ENCODE measurements around the gene DOCK2. TPM values are rescaled to one million over a fixed set of nuclear protein-coding genes. Genes with fewer than 3 reads are reported as not detected.
"Not testable (repeated sequence)": the region's sequence is repeated elsewhere in the genome, so short reads cannot be mapped to it uniquely, and the experiment has no call there.

The DOCK2 gene
- total RNA-seq, 1 experiment from 2014 or later, result 3.5 TPM

GRCh38 chr5:169796731-169797130, 159.7 kb downstream of the DOCK2 start:
- H3K27ac ChIP-seq, result no peak overlapping the region
- H3K4me3 ChIP-seq, result no peak overlapping the region
- H3K9me3 ChIP-seq (replicated peaks), result no peaks in the 10 kb centered on the region
- DNase-seq (ENCODE audit: low read depth in 1 of 2, low spot score in 2 of 2), result no peak
- no peaks in the 10 kb centered on the region for H3K27me3 ChIP-seq (replicated peaks)
- H3K36me3 ChIP-seq, result no peaks in the 10 kb centered on the region
- H3K4me1 ChIP-seq (replicated peaks), result peaks cover 5% of the 10 kb centered on the region; the same call in 1 of the 2 replicates

- Histone ChIP-seq H3K4me1 (replicated peaks) (peaks cover 5% of the 10 kb centered on the region; the same call in 1 of the 2 replicates), H3K4me3 (no peak overlapping the region), H3K9me3 (replicated peaks) (no peaks in the 10 kb centered on the region), H3K27me3 (replicated peaks) (no peaks in the 10 kb centered on the region), H3K27ac (no peak overlapping the region), H3K36me3 (no peaks in the 10 kb centered on the region)
- no peak for DNase-seq (ENCODE audit: low read depth in 1 of 2, low spot score in 2 of 2)
Observed at GRCh38 chr5:169797577-169797976, 160.5 kb downstream of the DOCK2 start.

- no peak for DNase-seq (ENCODE audit: low read depth in 1 of 2, low spot score in 2 of 2)
- no peaks in the 10 kb centered on the region for H3K9me3 ChIP-seq (replicated peaks)
- H3K27ac ChIP-seq, result no peak overlapping the region
- H3K36me3 ChIP-seq, result no peaks in the 10 kb centered on the region
- no peaks in the 10 kb centered on the region for H3K27me3 ChIP-seq (replicated peaks)
- H3K4me3 ChIP-seq, result no peak overlapping the region
- peaks cover 5% of the 10 kb centered on the region; the same call in 1 of the 2 replicates for H3K4me1 ChIP-seq (replicated peaks)
Observed at GRCh38 chr5:169798438-169798837, 161.4 kb downstream of the DOCK2 start.

GRCh38 chr5:169798906-169799660, 162.0 kb downstream of the DOCK2 start:
- Histone ChIP-seq H3K36me3 (no peaks in the 10 kb centered on the region), H3K9me3 (replicated peaks) (no peaks in the 10 kb centered on the region)
- no peak for DNase-seq (ENCODE audit: low read depth in 1 of 2, low spot score in 2 of 2)

GRCh38 chr5:169801324-169801777, 164.3 kb downstream of the DOCK2 start:
- Histone ChIP-seq H3K9me3 (replicated peaks) (no peaks in the 10 kb centered on the region), H3K4me3 (no peak overlapping the region), H3K27ac (no peak overlapping the region), H3K27me3 (replicated peaks) (no peaks in the 10 kb centered on the region), H3K36me3 (no peaks in the 10 kb centered on the region), H3K4me1 (replicated peaks) (peaks cover 5% of the 10 kb centered on the region; the same call in 1 of the 2 replicates)
- no peak for DNase-seq (ENCODE audit: low read depth in 1 of 2, low spot score in 2 of 2)

More at GRCh38 chr5:169798906-169799660, 162.0 kb downstream of the DOCK2 start:
- no peak overlapping the region for H3K4me3 ChIP-seq
- peaks cover 5% of the 10 kb centered on the region; the same call in 1 of the 2 replicates for H3K4me1 ChIP-seq (replicated peaks)
- no peaks in the 10 kb centered on the region for H3K27me3 ChIP-seq (replicated peaks)
- H3K27ac ChIP-seq, result no peak overlapping the region

- H3K4me3 ChIP-seq, result no peak overlapping the region
- no peaks in the 10 kb centered on the region for H3K36me3 ChIP-seq
- no peaks in the 10 kb centered on the region for H3K27me3 ChIP-seq (replicated peaks)
- H3K9me3 ChIP-seq (replicated peaks), result no peaks in the 10 kb centered on the region
- H3K27ac ChIP-seq, result no peak overlapping the region
- peaks cover 5% of the 10 kb centered on the region; the same call in 1 of the 2 replicates for H3K4me1 ChIP-seq (replicated peaks)
- no peak for DNase-seq (ENCODE audit: low read depth in 1 of 2, low spot score in 2 of 2)
Observed at GRCh38 chr5:169801781-169802180, 164.7 kb downstream of the DOCK2 start.

- Histone ChIP-seq H3K4me1 (replicated peaks) (peaks cover 5% of the 10 kb centered on the region; the same call in 1 of the 2 replicates), H3K36me3 (no peaks in the 10 kb centered on the region), H3K4me3 (no peak overlapping the region)
Observed at GRCh38 chr5:169803077-169803981, 166.3 kb downstream of the DOCK2 start.

GRCh38 chr5:169804861-169805260, 167.8 kb downstream of the DOCK2 start:
- Histone ChIP-seq H3K27ac (no peak overlapping the region), H3K4me3 (no peak overlapping the region), H3K4me1 (replicated peaks) (peaks cover 5% of the 10 kb centered on the region; the same call in 1 of the 2 replicates), H3K36me3 (no peaks in the 10 kb centered on the region), H3K9me3 (replicated peaks) (no peaks in the 10 kb centered on the region), H3K27me3 (replicated peaks) (no peaks in the 10 kb centered on the region)
- DNase-seq (ENCODE audit: low read depth in 1 of 2, low spot score in 2 of 2), result no peak

More at GRCh38 chr5:169803077-169803981, 166.3 kb downstream of the DOCK2 start:
- no peak overlapping the region for H3K27ac ChIP-seq
- no peak for DNase-seq (ENCODE audit: low read depth in 1 of 2, low spot score in 2 of 2)
- no peaks in the 10 kb centered on the region for H3K27me3 ChIP-seq (replicated peaks)
- H3K9me3 ChIP-seq (replicated peaks), result no peaks in the 10 kb centered on the region

GRCh38 chr5:169805527-169805934, 168.5 kb downstream of the DOCK2 start:
- Histone ChIP-seq H3K36me3 (no peaks in the 10 kb centered on the region), H3K27me3 (replicated peaks) (no peaks in the 10 kb centered on the region), H3K4me3 (no peak overlapping the region), H3K27ac (no peak overlapping the region), H3K4me1 (replicated peaks) (peaks cover 5% of the 10 kb centered on the region; the same call in 1 of the 2 replicates), H3K9me3 (replicated peaks) (no peaks in the 10 kb centered on the region)
- no peak for DNase-seq (ENCODE audit: low read depth in 1 of 2, low spot score in 2 of 2)

- Histone ChIP-seq H3K9me3 (replicated peaks) (no peaks in the 10 kb centered on the region), H3K4me3 (no peak overlapping the region), H3K4me1 (replicated peaks) (peaks cover 4% of the 10 kb centered on the region; the same call in 1 of the 2 replicates), H3K36me3 (no peaks in the 10 kb centered on the region), H3K27ac (no peak overlapping the region), H3K27me3 (replicated peaks) (no peaks in the 10 kb centered on the region)
- DNase-seq (ENCODE audit: low read depth in 1 of 2, low spot score in 2 of 2), result no peak
Observed at GRCh38 chr5:169805937-169806700, 169.0 kb downstream of the DOCK2 start.

- H3K27me3 ChIP-seq (replicated peaks), result no peaks in the 10 kb centered on the region
- H3K9me3 ChIP-seq (replicated peaks), result no peaks in the 10 kb centered on the region
- H3K4me3 ChIP-seq, result no peak overlapping the region
- no peaks in the 10 kb centered on the region for H3K4me1 ChIP-seq (replicated peaks)
- H3K36me3 ChIP-seq, result no peaks in the 10 kb centered on the region
- no peak for DNase-seq (ENCODE audit: low read depth in 1 of 2, low spot score in 2 of 2)
- H3K27ac ChIP-seq, result no peak overlapping the region
Observed at GRCh38 chr5:169808118-169808581, 171.1 kb downstream of the DOCK2 start.

- H3K36me3 ChIP-seq; H3K27me3 ChIP-seq (replicated peaks); H3K27ac ChIP-seq; H3K4me3 ChIP-seq; H3K4me1 ChIP-seq (replicated peaks); H3K9me3 ChIP-seq (replicated peaks); DNase-seq (ENCODE audit: low read depth in 1 of 2, low spot score in 2 of 2): not testable (repeated sequence)
Observed at GRCh38 chr5:169808880-169809279, 171.8 kb downstream of the DOCK2 start.

GRCh38 chr5:169809281-169809680, 172.2 kb downstream of the DOCK2 start:
- Histone ChIP-seq H3K27me3 (replicated peaks) (no peaks in the 10 kb centered on the region), H3K9me3 (replicated peaks) (no peaks in the 10 kb centered on the region), H3K4me1 (replicated peaks) (no peaks in the 10 kb centered on the region), H3K4me3 (no peak overlapping the region), H3K27ac (no peak overlapping the region), H3K36me3 (no peaks in the 10 kb centered on the region)
- no peak for DNase-seq (ENCODE audit: low read depth in 1 of 2, low spot score in 2 of 2)
